RWPE2 (cell line): Measurements from ENCODE around the gene EFCAB13.
"Not testable (repeated sequence)": the region's sequence is repeated elsewhere in the genome, so short reads cannot be mapped to it uniquely, and the experiment has no call there.

ENCODE experiments used
- ATAC-seq: fragments of 200-7000 bp; cut with Tn5 transposase; 3 replicates; pipeline ENCODE4 v1.9.1; 2021; ENCODE audit warnings: low read depth
- DNase-seq: peaks from one replicate; pipeline ENCODE4 v3.0.0-alpha.2; 2020; ENCODE audit warnings: low spot score
- H3K27ac ChIP-seq: fragments of 450-650 bp; 2 replicates; pipeline ENCODE4 v1.5.1; 2017; ENCODE audit warnings: mild to moderate bottlenecking; ENCODE audit not compliant: poor library complexity, severe bottlenecking
- H3K27me3 ChIP-seq: fragments of 250-450 bp; sonication (Bioruptor Pico); 2 replicates; pipeline ENCODE4 v1.5.1; 2021; ENCODE audit warnings: mild to moderate bottlenecking, moderate library complexity; ENCODE audit not compliant: insufficient read depth, poor library complexity, severe bottlenecking
- H3K36me3 ChIP-seq: fragments of 250-450 bp; sonication (Bioruptor Pico); 2 replicates; pipeline ENCODE4 v1.5.1; 2020; ENCODE audit warnings: low read depth, mild to moderate bottlenecking, moderate library complexity
- H3K4me1 ChIP-seq: fragments of 250-450 bp; sonication (Bioruptor Pico); 2 replicates; pipeline ENCODE4 v1.5.1; 2021; ENCODE audit warnings: mild to moderate bottlenecking, moderate library complexity; ENCODE audit not compliant: insufficient read depth, poor library complexity, severe bottlenecking
- H3K4me3 ChIP-seq: fragments of 250-450 bp; sonication (Bioruptor Pico); 2 replicates; pipeline ENCODE4 v1.5.1; 2021; ENCODE audit warnings: mild to moderate bottlenecking, moderate library complexity; ENCODE audit not compliant: severe bottlenecking
- H3K9me3 ChIP-seq: fragments of 250-450 bp; sonication (Bioruptor Pico); 2 replicates; pipeline ENCODE4 v1.5.1; 2021; ENCODE audit warnings: mild to moderate bottlenecking, moderate library complexity; ENCODE audit not compliant: severe bottlenecking
- TF ChIP-seq, protein P1 (sequence below): fragments of 450-650 bp; IDR thresholded peaks from one replicate; pipeline ENCODE4 v1.5.1; 2017; ENCODE audit warnings: mild to moderate bottlenecking, moderate library complexity; ENCODE audit not compliant: poor library complexity, severe bottlenecking

Gene EFCAB13

GRCh38 chr17:47427985-47428384 lies 104.2 kb downstream of the EFCAB13 start:
- ATAC-seq (no peak), DNase-seq (no peak)
- Histone ChIP-seq H3K27ac (no peak overlapping the region), H3K4me1 (peaks cover under 1% of the 10 kb centered on the region), H3K4me3 (no peak overlapping the region), H3K27me3 (no peaks in the 10 kb centered on the region), H3K9me3 (no peaks in the 10 kb centered on the region), H3K36me3 (peaks cover 11% of the 10 kb centered on the region)
- TF ChIP-seq, protein P1, sequence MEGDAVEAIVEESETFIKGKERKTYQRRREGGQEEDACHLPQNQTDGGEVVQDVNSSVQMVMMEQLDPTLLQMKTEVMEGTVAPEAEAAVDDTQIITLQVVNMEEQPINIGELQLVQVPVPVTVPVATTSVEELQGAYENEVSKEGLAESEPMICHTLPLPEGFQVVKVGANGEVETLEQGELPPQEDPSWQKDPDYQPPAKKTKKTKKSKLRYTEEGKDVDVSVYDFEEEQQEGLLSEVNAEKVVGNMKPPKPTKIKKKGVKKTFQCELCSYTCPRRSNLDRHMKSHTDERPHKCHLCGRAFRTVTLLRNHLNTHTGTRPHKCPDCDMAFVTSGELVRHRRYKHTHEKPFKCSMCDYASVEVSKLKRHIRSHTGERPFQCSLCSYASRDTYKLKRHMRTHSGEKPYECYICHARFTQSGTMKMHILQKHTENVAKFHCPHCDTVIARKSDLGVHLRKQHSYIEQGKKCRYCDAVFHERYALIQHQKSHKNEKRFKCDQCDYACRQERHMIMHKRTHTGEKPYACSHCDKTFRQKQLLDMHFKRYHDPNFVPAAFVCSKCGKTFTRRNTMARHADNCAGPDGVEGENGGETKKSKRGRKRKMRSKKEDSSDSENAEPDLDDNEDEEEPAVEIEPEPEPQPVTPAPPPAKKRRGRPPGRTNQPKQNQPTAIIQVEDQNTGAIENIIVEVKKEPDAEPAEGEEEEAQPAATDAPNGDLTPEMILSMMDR, result no peak

GRCh38 chr17:47432240-47432639 lies 108.5 kb downstream of the EFCAB13 start:
- not testable (repeated sequence) for H3K4me3 ChIP-seq, ATAC-seq, H3K9me3 ChIP-seq, H3K4me1 ChIP-seq, H3K27ac ChIP-seq, DNase-seq, H3K27me3 ChIP-seq
- peaks cover 14% of the 10 kb centered on the region for H3K36me3 ChIP-seq

GRCh38 chr17:47465165-47465564 lies 141.4 kb downstream of the EFCAB13 start:
- TF ChIP-seq, protein P1, result no peak
- Histone ChIP-seq H3K27ac (no peak overlapping the region), H3K36me3 (peaks cover 18% of the 10 kb centered on the region), H3K27me3 (no peaks in the 10 kb centered on the region), H3K4me1 (no peaks in the 10 kb centered on the region), H3K9me3 (no peaks in the 10 kb centered on the region), H3K4me3 (no peak overlapping the region)
- no peak for ATAC-seq
- no peak for DNase-seq

- H3K4me3 ChIP-seq, H3K4me1 ChIP-seq, H3K9me3 ChIP-seq, DNase-seq, H3K27ac ChIP-seq, H3K27me3 ChIP-seq, ATAC-seq: not testable (repeated sequence)
- peaks cover 36% of the 10 kb centered on the region for H3K36me3 ChIP-seq
Observed at GRCh38 chr17:47466976-47467375, 143.2 kb downstream of the EFCAB13 start.

- DNase-seq, result no peak
- H3K36me3 ChIP-seq, result peaks cover 63% of the 10 kb centered on the region
- H3K27ac ChIP-seq, result no peak overlapping the region
- H3K4me3 ChIP-seq, result no peak overlapping the region
- H3K9me3 ChIP-seq, result no peaks in the 10 kb centered on the region
- ATAC-seq, result no peak
- no peaks in the 10 kb centered on the region for H3K4me1 ChIP-seq
- no peaks in the 10 kb centered on the region for H3K27me3 ChIP-seq
- TF ChIP-seq, protein P1, result no peak
Observed at GRCh38 chr17:47470836-47471235, 147.1 kb downstream of the EFCAB13 start.

GRCh38 chr17:47472073-47472472 lies 148.3 kb downstream of the EFCAB13 start:
- H3K27ac ChIP-seq, DNase-seq, H3K27me3 ChIP-seq, H3K4me1 ChIP-seq, ATAC-seq, H3K4me3 ChIP-seq, H3K9me3 ChIP-seq: not testable (repeated sequence)
- H3K36me3 ChIP-seq, result peaks cover 62% of the 10 kb centered on the region
